ENCODE data around the gene GNB1L.
A peak's percentile ranks its signal among the peaks of the same experiment; 100 is the strongest.

The GNB1L gene

GRCh38 chr22:19863571-19863970, 8.9 kb upstream of the GNB1L start:
- DNase-seq (ENCODE audit: low spot score) = no peak

- no peak for DNase-seq (ENCODE audit: low spot score)
Measured at GRCh38 chr22:19862619-19863246, 8.1 kb upstream of the GNB1L start.

- DNase-seq (ENCODE audit: low spot score) = no peak
Measured at GRCh38 chr22:19859861-19860510, 5.3 kb upstream of the GNB1L start.

GRCh38 chr22:19857382-19857781, 2.7 kb upstream of the GNB1L start:
- no peak for DNase-seq (ENCODE audit: low spot score)

- DNase-seq (ENCODE audit: low spot score) = peak; percentile 89
Measured at GRCh38 chr22:19855504-19856409, 1.1 kb upstream of the GNB1L start.

- no peak for DNase-seq (ENCODE audit: low spot score)
Measured at GRCh38 chr22:19853879-19854777, 546 bp downstream of the GNB1L start.

GRCh38 chr22:19853058-19853878, 1.4 kb downstream of the GNB1L start:
- no peak for DNase-seq (ENCODE audit: low spot score)

GRCh38 chr22:19852177-19852781, 2.4 kb downstream of the GNB1L start:
- no peak for DNase-seq (ENCODE audit: low spot score)

GRCh38 chr22:19851291-19852176, 3.1 kb downstream of the GNB1L start:
- DNase-seq (ENCODE audit: low spot score) = no peak

- DNase-seq (ENCODE audit: low spot score) = no peak
Measured at GRCh38 chr22:19850763-19851109, 3.9 kb downstream of the GNB1L start.

- DNase-seq (ENCODE audit: low spot score) = no peak
Measured at GRCh38 chr22:19849835-19850762, 4.6 kb downstream of the GNB1L start.

- DNase-seq (ENCODE audit: low spot score) = no peak
Measured at GRCh38 chr22:19848298-19849224, 6.1 kb downstream of the GNB1L start.

GRCh38 chr22:19847345-19847632, 7.4 kb downstream of the GNB1L start:
- no peak for DNase-seq (ENCODE audit: low spot score)

- DNase-seq (ENCODE audit: low spot score) = no peak
Measured at GRCh38 chr22:19846620-19847344, 7.9 kb downstream of the GNB1L start.

- no peak for DNase-seq (ENCODE audit: low spot score)
Measured at GRCh38 chr22:19845054-19845722, 9.5 kb downstream of the GNB1L start.

- peak; percentile 96 for DNase-seq (ENCODE audit: low spot score)
Measured at GRCh38 chr22:19844377-19845053, 10.2 kb downstream of the GNB1L start.
